ENCODE data around the gene MEPE.

GRCh38 chr4:87838890-87839591, 6.3 kb downstream of the MEPE start:
- TF ChIP-seq CTCF (IDR thresholded peaks at IDR 0.05): peak; percentile 75
- no peak for TF ChIP-seq EZH2 (IDR thresholded peaks at IDR 0.05; ENCODE audit: borderline replicate concordance, insufficient read depth, low read depth, low read length, poor library complexity, severe bottlenecking)
